GM19463 (cell line): ENCODE measurements around the gene SLC15A3.

ENCODE experiments used
- ATAC-seq: cut with Tn5 transposase; IDR thresholded peaks from one replicate; pipeline ENCODE4 v1.9.1; 2021; ENCODE audit warnings: mild to moderate bottlenecking, moderate library complexity; ENCODE audit not compliant: unreplicated experiment

SLC15A3 gene

DNA sequence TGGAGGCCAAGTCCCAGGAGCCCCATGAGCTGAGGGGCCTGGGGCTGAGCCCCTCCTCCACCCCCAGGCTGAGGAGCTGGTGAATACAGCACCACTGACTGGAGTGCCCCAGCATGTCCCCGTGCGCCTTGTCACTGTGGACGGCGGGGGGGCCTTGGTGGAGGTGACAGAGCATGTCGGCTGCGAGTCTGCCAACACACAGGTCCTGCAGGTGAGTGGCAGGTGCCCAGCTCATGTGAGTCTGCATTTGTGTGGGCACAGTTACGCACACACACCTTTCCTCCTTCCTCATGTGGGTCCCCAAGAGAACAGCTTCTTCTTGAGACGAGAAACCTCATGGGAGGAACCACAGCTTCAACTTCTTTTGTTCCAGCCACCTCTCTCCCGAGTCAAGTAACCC is 20.1 kb downstream of the SLC15A3 start:
- no peak for ATAC-seq

DNA sequence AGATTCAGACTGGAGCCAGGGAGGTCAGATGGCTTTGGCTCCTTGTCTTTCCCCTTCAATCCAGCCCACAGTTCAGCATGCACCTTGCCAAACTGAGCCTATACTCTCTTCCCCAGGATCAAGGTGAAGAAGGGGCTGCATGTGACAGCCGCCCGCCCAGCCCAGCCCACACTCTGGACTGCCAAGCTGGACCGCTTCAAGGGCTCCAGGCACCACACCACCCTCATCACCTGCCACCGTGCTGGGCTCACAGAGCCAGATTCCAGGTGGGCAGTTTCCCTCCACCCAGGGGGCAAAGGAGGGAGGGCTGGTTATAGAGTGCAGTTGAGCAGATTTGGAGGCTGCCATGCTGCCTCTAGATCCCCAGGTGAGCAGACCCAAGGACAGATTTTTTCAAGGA is 21.6 kb downstream of the SLC15A3 start:
- no peak for ATAC-seq

GRCh38 chr11:60929764-60930163 is 22.2 kb downstream of the SLC15A3 start:
- no peak for ATAC-seq

DNA sequence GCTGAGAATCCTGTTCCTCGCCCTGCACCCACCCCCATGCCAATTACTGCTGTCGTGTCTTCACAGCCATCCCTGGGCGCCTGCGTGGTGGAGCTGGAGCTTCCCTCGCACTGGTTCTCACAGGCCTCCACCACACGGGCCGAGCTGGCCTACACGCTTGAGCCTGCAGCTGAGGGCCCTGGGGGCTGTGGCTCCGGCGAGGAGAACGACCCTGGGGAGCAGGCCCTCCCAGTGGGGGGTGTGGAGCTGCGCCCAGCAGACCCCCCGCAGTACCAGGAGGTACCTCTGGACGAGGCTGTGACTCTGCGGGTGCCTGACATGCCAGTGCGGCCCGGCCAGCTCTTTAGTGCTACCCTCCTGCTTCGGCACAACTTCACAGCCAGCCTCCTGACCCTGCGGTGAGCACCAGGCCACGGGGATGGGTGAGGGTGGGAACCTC is 23.4 kb downstream of the SLC15A3 start:
- ATAC-seq: no peak

GRCh38 chr11:60927600-60927999 is 24.4 kb downstream of the SLC15A3 start:
- no peak for ATAC-seq

GRCh38 chr11:60927061-60927592 is 24.8 kb downstream of the SLC15A3 start:
- no peak for ATAC-seq

DNA sequence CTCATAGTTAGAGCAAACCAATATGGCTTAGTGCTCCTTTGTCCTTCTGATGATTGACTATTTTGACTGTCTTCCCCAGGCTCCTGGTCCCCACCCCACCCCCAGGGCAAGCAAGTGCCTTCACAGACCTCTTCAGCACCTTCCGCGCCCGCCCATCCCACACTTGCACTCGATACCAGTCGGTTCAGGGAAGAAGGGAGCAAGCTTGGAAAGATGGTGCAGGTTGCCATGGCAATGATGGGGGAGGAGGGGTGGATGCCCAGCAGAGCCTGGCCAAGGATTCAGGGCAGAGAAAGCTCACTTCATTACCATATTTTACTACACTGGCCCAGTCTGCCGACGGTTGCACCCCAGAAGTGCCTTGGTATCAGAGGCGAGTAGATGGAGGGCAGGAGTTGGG is 25.5 kb downstream of the SLC15A3 start:
- ATAC-seq: no peak

GRCh38 chr11:60925868-60926267 is 26.1 kb downstream of the SLC15A3 start:
- ATAC-seq: no peak

GRCh38 chr11:60924906-60925853 is 26.8 kb downstream of the SLC15A3 start:
- ATAC-seq: peak; percentile 17

DNA sequence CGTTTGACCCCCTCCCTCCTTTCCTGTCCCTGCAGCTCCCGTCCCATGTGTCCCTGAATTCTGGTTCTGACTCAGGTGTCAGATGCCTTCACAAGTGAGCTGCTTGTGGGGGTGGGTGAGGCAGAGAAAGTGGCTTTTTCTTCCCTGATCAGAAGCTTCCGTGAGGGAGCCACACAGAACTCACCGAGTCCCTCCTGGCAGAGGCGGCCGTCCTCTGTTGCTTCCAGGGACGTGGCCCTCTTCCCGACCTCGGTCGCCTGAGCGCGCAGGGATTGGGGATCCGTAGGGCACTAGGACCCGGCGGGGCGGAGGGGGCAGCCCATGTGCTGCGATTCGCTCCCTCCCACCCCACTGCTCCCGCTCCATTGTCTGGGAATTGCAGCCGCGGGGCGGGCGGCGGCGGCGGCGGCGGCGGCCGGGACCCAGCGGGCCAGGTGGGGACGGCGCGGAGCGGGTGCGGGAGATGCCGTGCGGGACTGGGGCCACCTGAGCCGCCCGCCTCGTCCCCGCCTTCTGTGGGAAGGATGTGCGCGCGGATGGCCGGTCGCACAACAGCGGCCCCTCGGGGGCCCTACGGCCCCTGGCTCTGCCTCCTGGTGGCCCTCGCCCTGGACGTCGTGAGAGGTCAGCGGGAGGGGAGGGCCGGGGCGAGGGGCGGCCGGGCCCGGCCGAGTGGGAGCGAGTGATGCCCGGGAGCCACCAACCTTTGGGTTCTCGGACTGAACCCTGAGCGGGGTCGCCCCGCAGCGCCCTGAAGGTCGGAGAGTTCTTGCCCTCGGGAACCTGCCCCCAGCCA is 27.7 kb downstream of the SLC15A3 start, which contains the start of gene TMEM132A:
Gene TMEM132A, plus strand, starts transcription at position 351 of the 796 bp plus-strand sequence. Its CDS starts 174 bp downstream, at position 525.
- peak; percentile 54 for ATAC-seq

GRCh38 chr11:60923800-60924109 is 28.2 kb downstream of the SLC15A3 start:
- no peak for ATAC-seq

GRCh38 chr11:60923326-60923725 is 28.6 kb downstream of the SLC15A3 start:
- no peak for ATAC-seq

DNA sequence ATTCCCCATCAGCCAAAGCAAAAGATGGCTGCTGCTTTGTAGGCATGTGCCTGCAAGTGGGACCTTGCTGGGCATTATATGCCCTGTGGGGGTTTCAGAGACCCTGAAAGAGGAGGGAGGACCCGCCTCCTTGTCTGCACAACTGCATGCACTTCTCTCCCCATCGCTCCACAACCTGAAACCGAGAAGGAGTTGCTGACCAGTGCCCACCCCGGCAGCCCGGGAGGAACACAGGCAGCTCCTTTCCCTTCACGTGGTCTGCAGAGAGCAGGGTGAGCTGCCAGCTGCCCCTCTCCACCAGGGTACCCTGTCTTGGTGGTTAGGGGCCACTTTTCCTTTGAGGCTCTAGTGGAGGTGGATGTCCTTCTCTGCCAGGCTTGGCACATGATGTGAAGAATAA is 29.1 kb downstream of the SLC15A3 start:
- no peak for ATAC-seq

GRCh38 chr11:60921777-60922335 is 30.1 kb downstream of the SLC15A3 start:
- no peak for ATAC-seq

- ATAC-seq: no peak
Observed at GRCh38 chr11:60921259-60921658, 30.7 kb downstream of the SLC15A3 start.

- no peak for ATAC-seq
Observed at GRCh38 chr11:60919956-60920355, 32.0 kb downstream of the SLC15A3 start.

- ATAC-seq: no peak
Observed at GRCh38 chr11:60919320-60919719, 32.7 kb downstream of the SLC15A3 start.

DNA sequence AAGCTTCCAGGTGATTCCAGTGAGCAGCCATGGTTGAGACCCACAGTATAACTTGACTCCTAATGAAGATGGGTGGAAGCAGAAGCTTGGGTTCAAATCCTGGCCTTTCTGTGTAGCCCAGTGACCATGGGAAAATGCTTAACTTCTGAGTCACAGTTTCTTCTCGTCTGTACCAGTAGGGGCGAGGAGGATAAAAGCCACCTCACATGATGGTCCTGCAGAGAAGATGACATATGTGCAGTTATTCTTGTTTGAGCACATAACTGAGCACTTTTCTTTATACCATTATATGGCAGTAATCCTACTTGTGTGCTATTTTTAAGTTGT is 33.1 kb downstream of the SLC15A3 start:
- no peak for ATAC-seq

DNA sequence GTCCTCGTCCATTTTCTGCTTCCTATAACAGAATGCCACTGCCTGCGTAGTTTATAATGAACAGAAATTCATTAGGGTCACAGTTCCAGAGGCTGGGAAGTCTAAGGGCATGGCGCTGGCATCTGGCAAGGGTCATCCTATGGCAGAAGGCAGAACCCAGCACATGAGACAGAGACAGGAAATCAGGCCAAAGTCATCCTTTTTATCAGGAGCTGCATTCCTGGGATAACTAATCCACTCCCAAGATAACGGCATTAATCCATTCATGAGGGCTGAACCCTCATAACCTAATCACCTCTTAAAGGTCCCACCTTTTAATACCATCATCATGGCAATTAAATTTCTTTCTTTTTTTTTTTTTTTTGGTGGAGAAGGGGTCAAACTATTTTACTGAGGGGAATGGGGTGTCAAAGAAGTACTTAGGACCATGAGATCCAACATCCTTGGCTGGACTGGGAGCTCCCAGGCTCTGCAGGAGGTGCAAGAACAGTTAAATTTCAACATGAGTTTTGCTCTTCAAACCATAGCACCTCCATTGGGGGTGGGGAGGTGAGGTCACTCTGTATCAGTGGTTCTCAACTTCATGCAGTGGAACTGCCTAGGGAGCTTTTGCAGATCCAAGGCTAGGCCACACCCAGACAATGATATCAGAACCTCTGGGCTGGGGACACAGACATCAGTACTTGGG is 33.6 kb downstream of the SLC15A3 start:
- ATAC-seq: no peak

GRCh38 chr11:60917267-60917666 is 34.7 kb downstream of the SLC15A3 start:
- ATAC-seq: no peak

DNA sequence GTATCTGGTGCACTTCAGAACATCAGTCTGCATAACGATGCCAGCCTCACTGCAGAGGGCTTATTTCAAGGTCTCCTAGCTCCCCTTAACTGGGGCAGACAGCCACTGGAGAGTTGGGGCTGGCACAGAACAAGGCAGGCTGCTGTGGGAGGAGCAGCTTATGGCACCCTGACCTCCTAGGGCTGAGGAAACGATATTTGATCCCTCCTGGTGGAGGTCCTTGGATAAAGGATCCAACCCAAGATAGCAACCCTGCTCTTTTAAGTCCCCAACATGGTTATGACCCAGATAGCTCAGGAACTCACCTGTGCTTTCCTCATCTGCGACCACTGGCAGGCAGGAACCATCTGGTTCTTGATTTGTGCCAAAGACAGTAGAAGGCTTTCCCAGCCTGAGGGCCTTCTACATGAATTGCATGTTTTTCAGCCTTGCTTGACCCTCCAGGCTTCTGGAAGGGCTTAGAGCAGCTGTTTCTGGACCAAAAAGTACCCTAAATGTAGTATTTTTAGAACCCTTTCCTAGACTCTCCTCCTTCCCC is 35.2 kb downstream of the SLC15A3 start:
- no peak for ATAC-seq
